Measurements from ENCODE around the gene NPC1.

NPC1 gene

GRCh38 chr18:23552505-23552904 is 33.8 kb downstream of the NPC1 start:
- in situ Hi-C loops (cut with MboI; ENCODE audit: low sequenced_read_pairs, unreplicated experiment): no loop called here
- no peak for DNase-seq (ENCODE audit: low spot score)
- TF ChIP-seq CTCF (IDR thresholded peaks at IDR 0.05; ENCODE audit: borderline replicate concordance, control extremely low read depth, extremely low read depth, insufficient read depth, missing control alignments): no peak

GRCh38 chr18:23551978-23552377 is 34.3 kb downstream of the NPC1 start:
- no peak for DNase-seq (ENCODE audit: low spot score)
- TF ChIP-seq CTCF (IDR thresholded peaks at IDR 0.05; ENCODE audit: borderline replicate concordance, control extremely low read depth, extremely low read depth, insufficient read depth, missing control alignments): no peak
- in situ Hi-C loops (cut with MboI; ENCODE audit: low sequenced_read_pairs, unreplicated experiment): no loop called here

- no peak for TF ChIP-seq CTCF (IDR thresholded peaks at IDR 0.05; ENCODE audit: borderline replicate concordance, control extremely low read depth, extremely low read depth, insufficient read depth, missing control alignments)
- DNase-seq (ENCODE audit: low spot score): no peak
- in situ Hi-C loops (cut with MboI; ENCODE audit: low sequenced_read_pairs, unreplicated experiment): no loop called here
Observed at GRCh38 chr18:23550898-23551297, 35.4 kb downstream of the NPC1 start.

GRCh38 chr18:23548719-23549118 is 37.6 kb downstream of the NPC1 start:
- in situ Hi-C loops (cut with MboI; ENCODE audit: low sequenced_read_pairs, unreplicated experiment): no loop called here

GRCh38 chr18:23548275-23548674 is 38.0 kb downstream of the NPC1 start:
- no peak for DNase-seq (ENCODE audit: low spot score)
- no peak for TF ChIP-seq CTCF (IDR thresholded peaks at IDR 0.05; ENCODE audit: borderline replicate concordance, control extremely low read depth, extremely low read depth, insufficient read depth, missing control alignments)
- in situ Hi-C loops (cut with MboI; ENCODE audit: low sequenced_read_pairs, unreplicated experiment): no loop called here

More at GRCh38 chr18:23548719-23549118, 37.6 kb downstream of the NPC1 start:
- no peak for TF ChIP-seq CTCF (IDR thresholded peaks at IDR 0.05; ENCODE audit: borderline replicate concordance, control extremely low read depth, extremely low read depth, insufficient read depth, missing control alignments)
- DNase-seq (ENCODE audit: low spot score): no peak

- in situ Hi-C loops (cut with MboI; ENCODE audit: low sequenced_read_pairs, unreplicated experiment): no loop called here
- no peak for TF ChIP-seq CTCF (IDR thresholded peaks at IDR 0.05; ENCODE audit: borderline replicate concordance, control extremely low read depth, extremely low read depth, insufficient read depth, missing control alignments)
- no peak for DNase-seq (ENCODE audit: low spot score)
Observed at GRCh38 chr18:23547846-23548245, 38.5 kb downstream of the NPC1 start.

GRCh38 chr18:23547306-23547705 is 39.0 kb downstream of the NPC1 start:
- TF ChIP-seq CTCF (IDR thresholded peaks at IDR 0.05; ENCODE audit: borderline replicate concordance, control extremely low read depth, extremely low read depth, insufficient read depth, missing control alignments): no peak
- no peak for DNase-seq (ENCODE audit: low spot score)
- in situ Hi-C loops (cut with MboI; ENCODE audit: low sequenced_read_pairs, unreplicated experiment): no loop called here

All from GM13976 (cell line).